ENCODE measurements around the gene ZNF511. TPM values are rescaled to one million over a fixed set of nuclear protein-coding genes. Genes with fewer than 3 reads are reported as not detected.

The ZNF511 gene
- total RNA-seq, 1 donor from 2014 or later, result 56.7 TPM

DNA sequence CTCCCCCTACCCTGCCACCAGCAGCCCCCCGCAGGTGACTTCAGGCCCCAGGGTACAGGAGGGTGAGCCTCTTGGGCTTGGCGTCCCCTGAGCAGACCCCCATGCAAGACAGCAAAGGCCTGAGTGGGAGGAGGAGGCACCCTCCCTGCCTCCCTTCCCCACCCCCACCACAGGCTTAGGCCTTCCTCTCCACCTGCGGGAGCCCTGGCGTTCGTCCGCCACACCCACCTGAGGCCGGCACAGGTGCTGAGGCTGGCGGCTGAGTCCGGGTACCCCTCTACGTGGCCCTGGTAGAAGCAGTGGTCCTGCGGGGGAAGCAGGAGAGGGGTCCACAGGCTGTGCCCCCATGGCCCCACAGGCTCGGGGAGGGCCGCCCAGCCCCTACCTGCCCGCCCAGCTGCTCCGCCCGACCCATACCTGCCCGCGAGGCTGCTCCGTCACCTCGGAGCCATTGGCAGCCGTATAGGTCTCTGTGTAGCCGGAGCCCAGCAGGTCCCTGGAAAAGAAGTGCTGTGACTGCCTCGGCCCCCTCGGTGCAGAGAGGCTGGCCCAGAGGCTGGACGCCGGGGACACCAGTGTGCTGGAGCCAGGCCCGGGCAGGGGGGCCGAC is 35.1 kb upstream of the ZNF511 start:
- ATAC-seq (ENCODE audit: low read depth) (no peak), DNase-seq (no peak)
- Mint-ChIP-seq H3K27ac (no peak overlapping the region), H3K36me3 (ENCODE audit: low read depth) (peaks cover 34% of the 10 kb centered on the region), H3K4me3 (no peak overlapping the region), H3K4me1 (peaks cover 26% of the 10 kb centered on the region), H3K27me3 (no peaks in the 10 kb centered on the region), H3K9me3 (no peaks in the 10 kb centered on the region)
- TF ChIP-seq, protein P1, sequence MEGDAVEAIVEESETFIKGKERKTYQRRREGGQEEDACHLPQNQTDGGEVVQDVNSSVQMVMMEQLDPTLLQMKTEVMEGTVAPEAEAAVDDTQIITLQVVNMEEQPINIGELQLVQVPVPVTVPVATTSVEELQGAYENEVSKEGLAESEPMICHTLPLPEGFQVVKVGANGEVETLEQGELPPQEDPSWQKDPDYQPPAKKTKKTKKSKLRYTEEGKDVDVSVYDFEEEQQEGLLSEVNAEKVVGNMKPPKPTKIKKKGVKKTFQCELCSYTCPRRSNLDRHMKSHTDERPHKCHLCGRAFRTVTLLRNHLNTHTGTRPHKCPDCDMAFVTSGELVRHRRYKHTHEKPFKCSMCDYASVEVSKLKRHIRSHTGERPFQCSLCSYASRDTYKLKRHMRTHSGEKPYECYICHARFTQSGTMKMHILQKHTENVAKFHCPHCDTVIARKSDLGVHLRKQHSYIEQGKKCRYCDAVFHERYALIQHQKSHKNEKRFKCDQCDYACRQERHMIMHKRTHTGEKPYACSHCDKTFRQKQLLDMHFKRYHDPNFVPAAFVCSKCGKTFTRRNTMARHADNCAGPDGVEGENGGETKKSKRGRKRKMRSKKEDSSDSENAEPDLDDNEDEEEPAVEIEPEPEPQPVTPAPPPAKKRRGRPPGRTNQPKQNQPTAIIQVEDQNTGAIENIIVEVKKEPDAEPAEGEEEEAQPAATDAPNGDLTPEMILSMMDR (IDR thresholded peaks at IDR 0.05), result no peak
- intact Hi-C loops (cut with micrococcal nuclease), result loop anchor here (2.0 kb wide), 1 partner anchor 37 kb away; the partner anchor contains the start of gene VENTX
- POLR2A ChIA-PET, result interaction anchor here (4.8 kb wide), 1 partner anchor 10 kb away, joined by 85 read pairs; no protein-coding TSS in a partner anchor
- CTCF ChIA-PET, result no interaction called here

DNA sequence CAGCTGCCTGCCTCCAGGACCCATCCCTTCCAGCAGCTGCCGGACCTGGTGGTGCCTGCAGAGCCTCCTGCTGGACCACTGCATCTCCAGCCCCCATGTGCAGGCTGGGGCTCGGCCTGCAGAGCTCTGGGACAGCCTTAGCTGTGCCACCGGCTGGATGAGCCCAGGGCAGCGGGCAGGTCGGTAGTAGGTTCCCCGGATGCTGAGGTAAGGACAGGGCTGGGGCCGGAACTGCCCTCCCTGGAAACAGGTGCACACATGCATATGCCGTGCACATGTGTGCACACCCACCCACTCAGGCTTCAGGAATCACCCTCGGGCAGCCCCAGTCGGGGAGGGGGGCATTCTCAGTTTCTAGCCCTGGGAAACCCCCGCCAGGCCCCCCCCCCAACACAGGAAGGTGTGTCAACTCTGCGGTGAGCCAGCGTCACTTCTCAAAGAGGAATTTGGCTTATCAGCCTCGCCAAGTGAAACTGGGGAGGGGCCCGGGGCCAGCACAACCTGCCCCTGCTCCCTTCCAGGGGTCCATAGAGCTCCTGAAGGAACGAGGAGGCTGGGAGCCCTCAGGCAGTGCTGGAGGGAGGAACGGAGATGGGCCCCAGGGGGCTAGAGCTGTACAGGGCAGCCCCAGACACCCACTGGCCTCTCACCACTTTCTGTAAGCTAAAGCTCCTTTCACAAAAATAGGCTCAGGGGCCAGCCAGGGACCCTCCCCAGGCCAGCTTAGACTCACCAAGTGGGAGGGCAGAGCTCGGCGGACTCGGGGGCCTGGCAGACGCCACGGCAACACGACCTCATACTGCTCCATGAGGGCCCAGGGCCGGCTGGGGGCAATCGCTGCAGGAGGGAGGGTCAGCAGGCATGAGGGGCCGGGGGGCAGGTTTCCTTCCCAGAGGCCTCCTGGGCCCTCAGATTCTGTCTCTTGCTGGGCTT is 33.7 kb upstream of the ZNF511 start:
- Mint-ChIP-seq H3K27ac (peak overlapping the region; percentile 93), H3K4me3 (peak overlapping the region; percentile 88), H3K27me3 (no peaks in the 10 kb centered on the region), H3K9me3 (no peaks in the 10 kb centered on the region), H3K4me1 (peaks cover 39% of the 10 kb centered on the region), H3K36me3 (ENCODE audit: low read depth) (peaks cover 33% of the 10 kb centered on the region)
- CTCF ChIA-PET, result interaction anchor here (0.6 to 5.0 kb wide), 6 partner anchors 9 to 131 kb away, joined by 3 to 26 read pairs (median 3); no protein-coding TSS in a partner anchor
- POLR2A ChIA-PET, result interaction anchor here (0.7 to 4.8 kb wide), 10 partner anchors 10 to 360 kb away, joined by 3 to 85 read pairs (median 8); no protein-coding TSS in a partner anchor
- DNase-seq, result peak; percentile 69
- TF ChIP-seq, protein P1 (IDR thresholded peaks at IDR 0.05), result no peak
- peak; percentile 66 for ATAC-seq (ENCODE audit: low read depth)
- intact Hi-C loops (cut with micrococcal nuclease), result loop anchor here (1.0 to 5.0 kb wide), 7 partner anchors 14 to 703 kb away; partner anchors contain the start of genes MTG1, TUBGCP2, VENTX and ZNF511

DNA sequence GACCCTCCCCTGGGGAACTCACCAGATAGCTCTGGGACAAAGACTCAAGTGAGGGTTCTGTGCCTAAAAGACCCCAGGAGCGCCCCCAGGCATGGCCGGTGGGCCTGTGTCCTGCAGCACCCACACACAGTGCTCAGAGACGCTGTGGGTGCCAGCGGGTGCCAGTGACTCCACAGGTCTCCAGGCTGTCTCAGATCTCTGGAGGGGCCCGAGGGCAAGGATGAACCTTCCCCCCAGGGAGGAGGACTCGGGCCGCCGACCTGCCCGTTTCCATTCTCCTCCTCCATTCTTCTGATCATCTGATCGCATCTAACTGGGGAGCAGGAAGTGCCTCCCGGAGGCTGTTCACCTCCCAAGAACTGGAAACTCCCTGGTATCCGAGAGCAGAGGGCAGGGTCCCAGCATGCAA is 33.0 kb upstream of the ZNF511 start:
- intact Hi-C loops (cut with micrococcal nuclease), result loop anchor here (1.0 to 5.0 kb wide), 7 partner anchors 14 to 703 kb away; partner anchors contain the start of genes MTG1, TUBGCP2, VENTX and ZNF511
- ChIA-PET CTCF (interaction anchor here (0.6 to 5.0 kb wide), 8 partner anchors 10 to 132 kb away, joined by 3 to 26 read pairs (median 3); no protein-coding TSS in a partner anchor), POLR2A (interaction anchor here (0.7 to 4.8 kb wide), 10 partner anchors 9 to 360 kb away, joined by 3 to 85 read pairs (median 8); no protein-coding TSS in a partner anchor)
- H3K27me3 Mint-ChIP-seq, result no peaks in the 10 kb centered on the region
- peak overlapping the region; percentile 88 for H3K4me3 Mint-ChIP-seq
- TF ChIP-seq, protein P1 (IDR thresholded peaks at IDR 0.05), result no peak
- no peaks in the 10 kb centered on the region for H3K9me3 Mint-ChIP-seq
- H3K4me1 Mint-ChIP-seq, result peaks cover 40% of the 10 kb centered on the region
- peak overlapping the region; percentile 93 for H3K27ac Mint-ChIP-seq
- DNase-seq (peak; percentile 55), ATAC-seq (ENCODE audit: low read depth) (peak; percentile 38)
- H3K36me3 Mint-ChIP-seq (ENCODE audit: low read depth), result peaks cover 30% of the 10 kb centered on the region

DNA sequence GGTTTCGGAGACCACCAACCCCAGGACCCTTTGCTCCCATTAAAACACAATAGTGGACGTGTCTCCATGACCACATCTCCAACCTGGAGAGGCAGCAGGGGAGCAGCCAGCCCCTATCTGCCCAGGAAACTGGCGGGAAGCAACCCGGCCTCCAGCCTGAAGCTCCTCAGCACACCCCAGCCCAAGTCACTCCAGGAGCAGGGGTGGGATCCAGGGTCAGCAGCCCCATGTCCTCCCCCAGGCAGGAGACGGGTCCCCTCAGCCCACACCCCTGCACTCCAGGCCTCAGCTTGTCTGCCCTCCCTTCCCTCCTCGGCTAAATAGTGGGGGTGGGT is 32.6 kb upstream of the ZNF511 start:
- ATAC-seq (ENCODE audit: low read depth), result no peak
- H3K36me3 Mint-ChIP-seq (ENCODE audit: low read depth), result peaks cover 27% of the 10 kb centered on the region
- ChIA-PET CTCF (interaction anchor here (0.8 to 5.0 kb wide), 4 partner anchors 13 to 32 kb away, joined by 3 to 26 read pairs (median 4); no protein-coding TSS in a partner anchor), POLR2A (interaction anchor here (1.3 to 4.8 kb wide), 7 partner anchors 9 to 132 kb away, joined by 5 to 85 read pairs (median 12); no protein-coding TSS in a partner anchor)
- H3K4me1 Mint-ChIP-seq, result peaks cover 40% of the 10 kb centered on the region
- intact Hi-C loops (cut with micrococcal nuclease), result loop anchor here (5.0 kb wide), 1 partner anchor 704 kb away; no protein-coding TSS in a partner anchor
- H3K9me3 Mint-ChIP-seq, result no peaks in the 10 kb centered on the region
- DNase-seq, result no peak
- H3K4me3 Mint-ChIP-seq, result peak overlapping the region; percentile 88
- TF ChIP-seq, protein P1 (IDR thresholded peaks at IDR 0.05), result no peak
- H3K27me3 Mint-ChIP-seq, result no peaks in the 10 kb centered on the region
- peak overlapping the region; percentile 93 for H3K27ac Mint-ChIP-seq

Measured in activated B cell treated with CpG ODN at 0.5 μM for 24 hours (primary cell).